ENCODE measurements around the gene GFOD2. TPM values are rescaled to one million over a fixed set of nuclear protein-coding genes. Genes with fewer than 3 reads are reported as not detected.

Gene GFOD2
- total RNA-seq, 1 experiment from 2014 or later, result 19.0 TPM

- Mint-ChIP-seq H3K9me3 (ENCODE audit: unreplicated experiment) (no peaks in the 10 kb centered on the region), H3K36me3 (ENCODE audit: insufficient read depth, unreplicated experiment) (peaks cover 4% of the 10 kb centered on the region), H3K4me3 (ENCODE audit: unreplicated experiment) (peak within 1 kb of the TSS; percentile 72), H3K27ac (ENCODE audit: low read depth, unreplicated experiment) (peak within 1 kb of the TSS; percentile 46), H3K4me1 (ENCODE audit: insufficient read depth, unreplicated experiment) (no peaks in the 10 kb centered on the region), H3K27me3 (ENCODE audit: insufficient read depth, unreplicated experiment) (no peaks in the 10 kb centered on the region)
- no peak for TF ChIP-seq CTCF (IDR thresholded peaks at IDR 0.05; ENCODE audit: unreplicated experiment)
- intact Hi-C loops (cut with micrococcal nuclease), result no loop called here
- no peak for DNase-seq (ENCODE audit: unreplicated experiment)
- ChIA-PET POLR2A (interaction anchor here (0.6 to 1.6 kb wide), 6 partner anchors 95 to 212 kb away, joined by 3 to 6 read pairs (median 4); no protein-coding TSS in a partner anchor), CTCF (interaction anchor here (0.6 to 6.9 kb wide), 14 partner anchors 8 to 826 kb away, joined by 3 to 57 read pairs (median 4); no protein-coding TSS in a partner anchor)
- no TSS peak for BruUV-seq (replicated peaks)
These were observed 52.3 kb downstream of the GFOD2 start, which contains the start of the genes C16orf86 and ENKD1 for GRCh38 chr16:67666559-67667452. C16orf86 (plus strand) TSS chr16:67666814; CDS start chr16:67666971, 157 bp downstream. ENKD1 (minus strand) TSS chr16:67666750; CDS start chr16:67666442, 308 bp downstream.

- no TSS peak for BruUV-seq (replicated peaks)
- H3K4me3 Mint-ChIP-seq (ENCODE audit: unreplicated experiment), result peak overlapping the region; percentile 72
- no peak for DNase-seq (ENCODE audit: unreplicated experiment)
- H3K27ac Mint-ChIP-seq (ENCODE audit: low read depth, unreplicated experiment), result peak overlapping the region; percentile 46
- ChIA-PET POLR2A (interaction anchor here (0.6 to 1.6 kb wide), 2 partner anchors 102 to 145 kb away, joined by 3 to 6 read pairs; no protein-coding TSS in a partner anchor), CTCF (interaction anchor here (0.6 to 6.9 kb wide), 5 partner anchors 102 to 150 kb away, joined by 3 to 57 read pairs (median 13); no protein-coding TSS in a partner anchor)
- no peaks in the 10 kb centered on the region for H3K9me3 Mint-ChIP-seq (ENCODE audit: unreplicated experiment)
- intact Hi-C loops (cut with micrococcal nuclease), result no loop called here
- no peaks in the 10 kb centered on the region for H3K27me3 Mint-ChIP-seq (ENCODE audit: insufficient read depth, unreplicated experiment)
- H3K36me3 Mint-ChIP-seq (ENCODE audit: insufficient read depth, unreplicated experiment), result peaks cover 4% of the 10 kb centered on the region
- H3K4me1 Mint-ChIP-seq (ENCODE audit: insufficient read depth, unreplicated experiment), result no peaks in the 10 kb centered on the region
- TF ChIP-seq CTCF (IDR thresholded peaks at IDR 0.05; ENCODE audit: unreplicated experiment), result no peak
These were observed 53.0 kb downstream of the GFOD2 start for GRCh38 chr16:67666032-67666551.

- H3K4me3 Mint-ChIP-seq (ENCODE audit: unreplicated experiment), result peak overlapping the region; percentile 72
- peak overlapping the region; percentile 46 for H3K27ac Mint-ChIP-seq (ENCODE audit: low read depth, unreplicated experiment)
- ChIA-PET CTCF (interaction anchor here (0.6 to 6.9 kb wide), 4 partner anchors 101 to 151 kb away, joined by 3 to 57 read pairs (median 8); no protein-coding TSS in a partner anchor), POLR2A (interaction anchor here (0.6 to 1.6 kb wide), 2 partner anchors 102 to 145 kb away, joined by 3 to 6 read pairs; no protein-coding TSS in a partner anchor)
- no peak for TF ChIP-seq CTCF (IDR thresholded peaks at IDR 0.05; ENCODE audit: unreplicated experiment)
- H3K36me3 Mint-ChIP-seq (ENCODE audit: insufficient read depth, unreplicated experiment), result peaks cover 4% of the 10 kb centered on the region
- no peaks in the 10 kb centered on the region for H3K9me3 Mint-ChIP-seq (ENCODE audit: unreplicated experiment)
- intact Hi-C loops (cut with micrococcal nuclease), result no loop called here
- no peaks in the 10 kb centered on the region for H3K27me3 Mint-ChIP-seq (ENCODE audit: insufficient read depth, unreplicated experiment)
- no peak for DNase-seq (ENCODE audit: unreplicated experiment)
- H3K4me1 Mint-ChIP-seq (ENCODE audit: insufficient read depth, unreplicated experiment), result no peaks in the 10 kb centered on the region
- no TSS peak for BruUV-seq (replicated peaks)
These were observed 53.5 kb downstream of the GFOD2 start for GRCh38 chr16:67665598-67665997.

- intact Hi-C loops (cut with micrococcal nuclease), result no loop called here
- Mint-ChIP-seq H3K27me3 (ENCODE audit: insufficient read depth, unreplicated experiment) (no peaks in the 10 kb centered on the region), H3K36me3 (ENCODE audit: insufficient read depth, unreplicated experiment) (peaks cover 4% of the 10 kb centered on the region), H3K4me1 (ENCODE audit: insufficient read depth, unreplicated experiment) (no peaks in the 10 kb centered on the region), H3K27ac (ENCODE audit: low read depth, unreplicated experiment) (no peak overlapping the region), H3K4me3 (ENCODE audit: unreplicated experiment) (no peak overlapping the region), H3K9me3 (ENCODE audit: unreplicated experiment) (no peaks in the 10 kb centered on the region)
- CTCF ChIA-PET, result interaction anchor here (0.7 to 6.9 kb wide), 2 partner anchors 132 to 144 kb away, joined by 3 to 57 read pairs; no protein-coding TSS in a partner anchor
- DNase-seq (ENCODE audit: unreplicated experiment), result no peak
- TF ChIP-seq CTCF (IDR thresholded peaks at IDR 0.05; ENCODE audit: unreplicated experiment), result no peak
- POLR2A ChIA-PET, result interaction anchor here (1.6 kb wide), 1 partner anchor 101 kb away, joined by 6 read pairs; no protein-coding TSS in a partner anchor
- no TSS peak for BruUV-seq (replicated peaks)
These were observed 54.2 kb downstream of the GFOD2 start for GRCh38 chr16:67664871-67665270.
